Osteocyte (in vitro differentiated cells): ENCODE measurements around the gene MAN1A2. TPM values are rescaled to one million over a fixed set of nuclear protein-coding genes. Genes with fewer than 3 reads are reported as not detected.

Source experiments
- DNase-seq: peaks from one replicate; pipeline ENCODE4 v3.0.0; 2021; ENCODE audit warnings: mixed read lengths; ENCODE audit not compliant: unreplicated experiment; ENCODE audit errors: extremely low spot score
- H3K27ac Mint-ChIP-seq: one replicate; pipeline ENCODE4 v1.8.0; 2021; ENCODE audit warnings: mild to moderate bottlenecking, mixed read lengths; ENCODE audit not compliant: unreplicated experiment
- H3K27me3 Mint-ChIP-seq: one replicate; pipeline ENCODE4 v1.8.0; 2021; ENCODE audit warnings: mixed read lengths; ENCODE audit not compliant: unreplicated experiment
- H3K36me3 Mint-ChIP-seq: one replicate; pipeline ENCODE4 v1.8.0; 2021; ENCODE audit warnings: mixed read lengths; ENCODE audit not compliant: unreplicated experiment
- H3K4me1 Mint-ChIP-seq: one replicate; pipeline ENCODE4 v1.8.0; 2021; ENCODE audit warnings: mixed read lengths; ENCODE audit not compliant: unreplicated experiment
- H3K4me3 Mint-ChIP-seq: one replicate; pipeline ENCODE4 v1.8.0; 2021; ENCODE audit warnings: mild to moderate bottlenecking, moderate library complexity, mixed read lengths; ENCODE audit not compliant: unreplicated experiment
- H3K9me3 Mint-ChIP-seq: one replicate; pipeline ENCODE4 v1.8.0; 2021; ENCODE audit warnings: mixed read lengths; ENCODE audit not compliant: unreplicated experiment
- CTCF ChIP-seq: fragments of 200-600 bp; sonication (generic); IDR thresholded peaks from 2 replicates; pipeline ENCODE4 v1.5.0; 2021; ENCODE audit warnings: antibody characterized with exemption, mild to moderate bottlenecking, moderate library complexity
- total RNA-seq: library from RNA; stranded (reverse); gene quantifications from 2 replicates; pipeline ENCODE4 v1.2.1, GENCODE V29; 2021

Gene MAN1A2
- total RNA-seq, 1 donor from 2014 or later = 53.7 TPM

GRCh38 chr1:117565745-117566455 lies 198.7 kb downstream of the MAN1A2 start:
- no peak for TF ChIP-seq CTCF
- H3K27me3 Mint-ChIP-seq = peaks cover 9% of the 10 kb centered on the region
- no peaks in the 10 kb centered on the region for H3K4me1 Mint-ChIP-seq
- H3K4me3 Mint-ChIP-seq = no peak overlapping the region
- DNase-seq = peak; percentile 80
- H3K36me3 Mint-ChIP-seq = no peaks in the 10 kb centered on the region
- H3K27ac Mint-ChIP-seq = no peak overlapping the region
- no peaks in the 10 kb centered on the region for H3K9me3 Mint-ChIP-seq

GRCh38 chr1:117566556-117566955 lies 199.3 kb downstream of the MAN1A2 start:
- Mint-ChIP-seq H3K4me3 (no peak overlapping the region), H3K36me3 (no peaks in the 10 kb centered on the region), H3K27me3 (peaks cover 9% of the 10 kb centered on the region), H3K9me3 (no peaks in the 10 kb centered on the region), H3K27ac (no peak overlapping the region), H3K4me1 (no peaks in the 10 kb centered on the region)
- TF ChIP-seq CTCF = no peak
- DNase-seq = peak; percentile 56

- no peak for TF ChIP-seq CTCF
- H3K4me3 Mint-ChIP-seq = no peak overlapping the region
- no peak overlapping the region for H3K27ac Mint-ChIP-seq
These were observed 200.2 kb downstream of the MAN1A2 start for GRCh38 chr1:117567435-117567834.

GRCh38 chr1:117567976-117568375 lies 200.7 kb downstream of the MAN1A2 start:
- H3K27me3 Mint-ChIP-seq = peaks cover 9% of the 10 kb centered on the region

More at GRCh38 chr1:117567435-117567834, 200.2 kb downstream of the MAN1A2 start:
- Mint-ChIP-seq H3K36me3 (no peaks in the 10 kb centered on the region), H3K9me3 (no peaks in the 10 kb centered on the region), H3K27me3 (peaks cover 9% of the 10 kb centered on the region), H3K4me1 (no peaks in the 10 kb centered on the region)
- DNase-seq = peak; percentile 83

More at GRCh38 chr1:117567976-117568375, 200.7 kb downstream of the MAN1A2 start:
- no peaks in the 10 kb centered on the region for H3K36me3 Mint-ChIP-seq
- H3K9me3 Mint-ChIP-seq = no peaks in the 10 kb centered on the region
- no peaks in the 10 kb centered on the region for H3K4me1 Mint-ChIP-seq
- H3K27ac Mint-ChIP-seq = no peak overlapping the region
- DNase-seq = no peak
- TF ChIP-seq CTCF = no peak
- no peak overlapping the region for H3K4me3 Mint-ChIP-seq
